Ovary (tissue), 9 donors: ENCODE data around the gene CRAT. TPM values are rescaled to one million over a fixed set of nuclear protein-coding genes. Genes with fewer than 3 reads are reported as not detected.

Source experiments
- DNase-seq, 5 donors: peaks; one replicate each; pipeline ENCODE4 v3.0.0-alpha.2; 2019 to 2020
- H3K27ac ChIP-seq, 2 donors: fragments of 200-600 bp; one replicate each; pipeline versions ENCODE4 v1.5.1 to v1.8.0; 2019 to 2022
- H3K27me3 ChIP-seq: fragments of 200-600 bp; one replicate; pipeline ENCODE4 v1.8.0; 2022
- H3K36me3 ChIP-seq: fragments of 200-600 bp; sonication (generic); one replicate; pipeline ENCODE4 v1.5.1; 2019
- H3K4me1 ChIP-seq: one replicate; pipeline ENCODE4 v1.8.1; 2013; ENCODE audit warnings: mild to moderate bottlenecking, moderate library complexity; ENCODE audit not compliant: insufficient read depth
- H3K4me3 ChIP-seq: fragments of 200-600 bp; sonication (generic); one replicate; pipeline ENCODE4 v1.5.1; 2017
- H3K9me3 ChIP-seq, 2 donors: fragments of 200-600 bp in 1 of 2; sonication (generic) in 1 of 2; one replicate each; pipeline versions ENCODE4 v1.5.1 to v1.8.1; 2013 to 2019; ENCODE audit warnings: mild to moderate bottlenecking in 1 of 2, moderate library complexity in 1 of 2
- EP300 ChIP-seq: sonication (generic); formaldehyde crosslinking; IDR thresholded peaks from one replicate; pipeline ENCODE4 v1.6.1; 2017; ENCODE audit warnings: antibody characterized with exemption
- POLR2A ChIP-seq: fragments of 450-650 bp; IDR thresholded peaks from one replicate; pipeline ENCODE4 v1.6.1; 2017; ENCODE audit warnings: antibody characterized with exemption, mild to moderate bottlenecking, moderate library complexity
- WGBS, 3 donors: extraction: QIAGEN DNeasy Blood & Tissue Kit in 1 of 3; methylation state at CpG; one replicate each; pipeline versions ENCODE4 v1.1.5 to v1.1.7; 2013 to 2017; 5-methylcytosine and 5-hydroxymethylcytosine counted together
- intact Hi-C, 4 donors: fragments of 100-400 bp; cut with DNase I; formaldehyde crosslinking; loops; one replicate each; pipeline versions ENCODE4 v1.11.0 to v1.15.1; 2022 to 2023
- polyA plus RNA-seq, 2 donors: library from polyadenylated mRNA; stranded (reverse); fragments of 200-250 nt in 1 of 2; fragments of 350-450 nt in 1 of 2; fragmentation: Illumina TruSeq in 1 of 2; extraction: RNeasy Lipid Tissue Mini Kit (QIAGEN cat#74804) in 1 of 2; gene quantifications; one replicate each; pipeline ENCODE4 v1.2.3, GENCODE V29; 2013 to 2014
- total RNA-seq, 7 donors: library from RNA; depleted of rRNA in 2 of 7; stranded (reverse); fragments of >200 nt in 2 of 7; fragmentation: NEBNext Ultra II Directional in 3 of 7; extraction: Animal tissue kit (Norgen Biotek cat#: 25700) in 3 of 7; gene quantifications; one replicate each; pipeline versions ENCODE4 v1.1.0 to v1.2.4, GENCODE V29; 2016 to 2023
- TF ChIP-seq, protein P1 (sequence below), 3 donors: fragments of 450-650 bp in 2 of 3; fragments of 200-600 bp in 1 of 3; IDR thresholded peaks; one replicate each; pipeline versions ENCODE4 v1.5.1 to v1.8.0; 2016 to 2022; ENCODE audit warnings: antibody characterized with exemption in 3 of 3, mild to moderate bottlenecking in 1 of 3
- donor health status: DM: no; HTN: no; CAD: no; lungs with moderate emphysema.
- donor health status: DM: no; HTN: no; CAD: no.
- donor health status: Bipolar disorder and iron deficiency.
- donor health status: DM: yes; HTN: yes; CAD: no.
- donor health status: DM: no; HTN: no; CAD: no.
- donor health status: DM: yes; HTN: yes; CAD: no.

The CRAT gene
- total and polyA plus RNA-seq, 9 donors = 23.0 to 42.7 (median 37.1) TPM

DNA sequence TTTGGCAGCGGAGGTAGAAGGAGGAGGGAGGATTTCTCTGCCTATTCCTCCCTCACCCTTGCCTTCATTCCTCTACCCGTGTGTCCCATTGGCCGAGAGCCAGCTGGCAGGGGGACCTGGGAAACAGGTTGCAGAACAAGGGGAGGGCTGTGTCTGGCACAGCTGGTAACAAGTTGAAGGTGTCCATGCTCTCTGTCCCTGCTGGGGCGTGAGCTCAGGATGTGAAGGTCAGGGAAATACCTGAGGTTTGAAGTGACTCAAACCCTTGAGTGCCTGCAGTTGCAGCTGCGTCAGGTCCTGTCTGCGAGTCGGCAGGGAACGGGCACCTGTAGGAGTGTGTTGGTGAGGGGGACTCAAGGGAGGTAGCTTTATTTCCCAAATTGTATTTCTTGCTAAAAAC, 58.0 kb downstream of the CRAT start:
- no peaks in the 10 kb centered on the region for H3K36me3 ChIP-seq
- H3K27ac ChIP-seq = no peak overlapping the region
- no peaks in the 10 kb centered on the region for H3K9me3 ChIP-seq
- 69 to 77% (median 73%) methylated on average over 8 of the region's 8 CpGs for WGBS, 3 donors
- peak in 1 of 5 donors; percentile 57 for DNase-seq
- intact Hi-C loops = no loop called here
- no peaks in the 10 kb centered on the region for H3K4me1 ChIP-seq
- no peak overlapping the region for H3K4me3 ChIP-seq
- TF ChIP-seq EP300 = no peak
- TF ChIP-seq POLR2A = no peak
- TF ChIP-seq, protein P1, sequence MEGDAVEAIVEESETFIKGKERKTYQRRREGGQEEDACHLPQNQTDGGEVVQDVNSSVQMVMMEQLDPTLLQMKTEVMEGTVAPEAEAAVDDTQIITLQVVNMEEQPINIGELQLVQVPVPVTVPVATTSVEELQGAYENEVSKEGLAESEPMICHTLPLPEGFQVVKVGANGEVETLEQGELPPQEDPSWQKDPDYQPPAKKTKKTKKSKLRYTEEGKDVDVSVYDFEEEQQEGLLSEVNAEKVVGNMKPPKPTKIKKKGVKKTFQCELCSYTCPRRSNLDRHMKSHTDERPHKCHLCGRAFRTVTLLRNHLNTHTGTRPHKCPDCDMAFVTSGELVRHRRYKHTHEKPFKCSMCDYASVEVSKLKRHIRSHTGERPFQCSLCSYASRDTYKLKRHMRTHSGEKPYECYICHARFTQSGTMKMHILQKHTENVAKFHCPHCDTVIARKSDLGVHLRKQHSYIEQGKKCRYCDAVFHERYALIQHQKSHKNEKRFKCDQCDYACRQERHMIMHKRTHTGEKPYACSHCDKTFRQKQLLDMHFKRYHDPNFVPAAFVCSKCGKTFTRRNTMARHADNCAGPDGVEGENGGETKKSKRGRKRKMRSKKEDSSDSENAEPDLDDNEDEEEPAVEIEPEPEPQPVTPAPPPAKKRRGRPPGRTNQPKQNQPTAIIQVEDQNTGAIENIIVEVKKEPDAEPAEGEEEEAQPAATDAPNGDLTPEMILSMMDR (IDR thresholded peaks at IDR 0.05) = no peak
- H3K27me3 ChIP-seq = no peaks in the 10 kb centered on the region

Other genes with a start within 250 kb of the CRAT start
- 10 to 100 TPM in 1 of 7 donors, 1 to 10 TPM in 6; 4.6 to 10.2 (median 6.1) TPM for gene KYAT1, start 228.8 kb downstream of the CRAT start, total RNA-seq
- gene KYAT1, start 228.8 kb downstream of the CRAT start, polyA plus RNA-seq = 1 to 10 TPM; 4.2 to 5.8 TPM
- 10 to 100 TPM; 18.1 to 39.7 (median 26.4) TPM for gene LRRC8A, start 228.7 kb downstream of the CRAT start, total RNA-seq
- gene LRRC8A, start 228.7 kb downstream of the CRAT start, polyA plus RNA-seq = 10 to 100 TPM; 21.2 to 28.5 TPM
- 10 to 100 TPM; 24.8 to 63.9 (median 43.1) TPM for gene PHYHD1, start 189.8 kb downstream of the CRAT start, total RNA-seq
- 10 to 100 TPM; 41.1 to 50.4 TPM for gene PHYHD1, start 189.8 kb downstream of the CRAT start, polyA plus RNA-seq
- gene DOLK, start 163.2 kb downstream of the CRAT start, total RNA-seq = 10 to 100 TPM in 5 of 7 donors, 1 to 10 TPM in 2; 6.1 to 14.9 (median 12.6) TPM
- 10 to 100 TPM in 1 of 2 donors, 1 to 10 TPM in 1; 9.5 to 12.0 TPM for gene DOLK, start 163.2 kb downstream of the CRAT start, polyA plus RNA-seq
- gene NUP188, start 163.1 kb downstream of the CRAT start, total RNA-seq = 10 to 100 TPM; 12.5 to 43.8 (median 30.7) TPM
- 10 to 100 TPM; 10.6 to 25.1 TPM for gene NUP188, start 163.1 kb downstream of the CRAT start, polyA plus RNA-seq
- 100 to 1,000 TPM in 2 of 7 donors, 10 to 100 TPM in 5; 57.8 to 105 (median 88.8) TPM for gene SH3GLB2, start 82.5 kb downstream of the CRAT start, total RNA-seq
- 100 to 1,000 TPM in 1 of 2 donors, 10 to 100 TPM in 1; 11.8 to 112 TPM for gene SH3GLB2, start 82.5 kb downstream of the CRAT start, polyA plus RNA-seq
- gene MIGA2, start 74.2 kb downstream of the CRAT start, total RNA-seq = 10 to 100 TPM; 18.7 to 36.5 (median 25.5) TPM
- gene MIGA2, start 74.2 kb downstream of the CRAT start, polyA plus RNA-seq = 10 to 100 TPM in 1 of 2 donors, 1 to 10 TPM in 1; 2.5 to 21.7 TPM
- gene DOLPP1, start 29.7 kb downstream of the CRAT start, total RNA-seq = 10 to 100 TPM in 3 of 7 donors, 1 to 10 TPM in 4; 3.3 to 16.2 (median 9.4) TPM
- 1 to 10 TPM; 6.8 to 8.6 TPM for gene DOLPP1, start 29.7 kb downstream of the CRAT start, polyA plus RNA-seq
- gene PTPA, start 622 bp upstream of the CRAT start, total RNA-seq = 100 to 1,000 TPM in 3 of 7 donors, 10 to 100 TPM in 4; 32.1 to 107 (median 89.2) TPM
- 10 to 100 TPM; 62.9 to 97.8 TPM for gene PTPA, start 622 bp upstream of the CRAT start, polyA plus RNA-seq
- 10 to 100 TPM; 15.4 to 74.3 (median 45.0) TPM for gene IER5L, start 67.5 kb upstream of the CRAT start, total RNA-seq
- 10 to 100 TPM in 1 of 2 donors, 1 to 10 TPM in 1; 2.5 to 14.9 TPM for gene IER5L, start 67.5 kb upstream of the CRAT start, polyA plus RNA-seq